Hepatocyte (in vitro differentiated cells): ENCODE data around the gene WNK2. TPM values are rescaled to one million over a fixed set of nuclear protein-coding genes. Genes with fewer than 3 reads are reported as not detected.
A peak's percentile ranks its signal among the peaks of the same experiment; 100 is the strongest.

ENCODE experiments used
- DNase-seq: peaks from one replicate; pipeline ENCODE4 v3.0.0-alpha.2; 2016; ENCODE audit warnings: low spot score
- H2AFZ ChIP-seq: fragments of 200-600 bp; sonication (generic); 2 replicates; pipeline ENCODE4 v1.6.0; 2016; ENCODE audit warnings: antibody characterized with exemption, mild to moderate bottlenecking
- H3K27ac ChIP-seq: fragments of 200-600 bp; sonication (generic); 2 replicates; pipeline ENCODE4 v1.5.1; 2016; ENCODE audit warnings: mild to moderate bottlenecking
- H3K27me3 ChIP-seq: fragments of 200-600 bp; sonication (generic); 2 replicates; pipeline ENCODE4 v1.6.1; 2016
- H3K36me3 ChIP-seq: fragments of 200-600 bp; sonication (generic); replicated peaks from 2 replicates; pipeline ENCODE4 v1.5.1; 2016; ENCODE audit warnings: low read depth; ENCODE audit not compliant: insufficient read depth
- H3K4me1 ChIP-seq: fragments of 200-600 bp; sonication (generic); 2 replicates; pipeline ENCODE4 v1.5.1; 2016; ENCODE audit warnings: mild to moderate bottlenecking, moderate library complexity; ENCODE audit not compliant: insufficient read depth
- H3K4me2 ChIP-seq: fragments of 200-600 bp; sonication (generic); 2 replicates; pipeline ENCODE4 v1.6.0; 2016
- H3K4me3 ChIP-seq: fragments of 200-600 bp; sonication (generic); 2 replicates; pipeline ENCODE4 v1.5.1; 2016; ENCODE audit warnings: mild to moderate bottlenecking
- H3K79me2 ChIP-seq: fragments of 200-600 bp; sonication (generic); 2 replicates; pipeline ENCODE4 v1.6.0; 2017; ENCODE audit warnings: mild to moderate bottlenecking
- H3K9me2 ChIP-seq: fragments of 200-600 bp; sonication (generic); replicated peaks from 2 replicates; pipeline ENCODE4 v1.6.0; 2017; ENCODE audit warnings: mild to moderate bottlenecking; ENCODE audit not compliant: insufficient read depth
- H3K9me3 ChIP-seq: fragments of 200-600 bp; sonication (generic); 2 replicates; pipeline ENCODE4 v1.5.1; 2016; ENCODE audit warnings: low read depth, mild to moderate bottlenecking
- H4K20me1 ChIP-seq: fragments of 200-600 bp; sonication (generic); 2 replicates; pipeline ENCODE4 v1.6.0; 2016; ENCODE audit warnings: mild to moderate bottlenecking; ENCODE audit not compliant: insufficient read depth, poor library complexity, severe bottlenecking
- EZH2 ChIP-seq: fragments of 200-600 bp; sonication (generic); IDR thresholded peaks from 2 replicates; pipeline ENCODE4 v1.6.1; 2016; ENCODE audit warnings: antibody characterized with exemption, mild to moderate bottlenecking, borderline replicate concordance
- EZH2phosphoT487 ChIP-seq: fragments of 200-600 bp; sonication (generic); IDR thresholded peaks from one replicate; pipeline ENCODE4 v1.6.1; 2018; ENCODE audit warnings: antibody characterized with exemption, mild to moderate bottlenecking, low read depth, moderate library complexity; ENCODE audit not compliant: unreplicated experiment, severe bottlenecking
- WGBS: methylation state at CpG from one replicate; pipeline ENCODE4 v1.1.6; 2016; ENCODE audit warnings: low lambda C conversion rate; ENCODE audit errors: missing lambda C conversion rate; 5-methylcytosine and 5-hydroxymethylcytosine counted together
- polyA plus RNA-seq: library from polyadenylated mRNA; unstranded; fragments of >200 nt; fragmentation: Nextera tagmentation; extraction: Ambion mirVana; gene quantifications from 2 replicates; pipeline ENCODE4 v1.2.1, GENCODE V29; 2016
- total RNA-seq: library from RNA; depleted of rRNA; stranded (reverse); fragments of >200 nt; gene quantifications from 2 replicates; pipeline ENCODE4 v1.2.3, GENCODE V29; 2014
- TF ChIP-seq, protein P1 (sequence below): fragments of 200-600 bp; sonication (generic); IDR thresholded peaks from 2 replicates; pipeline ENCODE4 v1.5.1; 2016; ENCODE audit warnings: antibody characterized with exemption, mild to moderate bottlenecking; ENCODE audit not compliant: poor library complexity

WNK2 gene
- total and polyA plus RNA-seq, 2 experiments from 2014 or later = 8.9 to 13.5 TPM

- H3K27ac ChIP-seq = no peak overlapping the region
- WGBS = 90% methylated on average over 13 of the region's 33 CpGs
- no peaks in the 10 kb centered on the region for H4K20me1 ChIP-seq
- H3K36me3 ChIP-seq = no peaks in the 10 kb centered on the region
- no peak overlapping the region for H3K4me3 ChIP-seq
- H3K9me2 ChIP-seq = no peaks in the 10 kb centered on the region
- H3K4me2 ChIP-seq = no peak overlapping the region
- H2AFZ ChIP-seq = no peak overlapping the region
- no peaks in the 10 kb centered on the region for H3K79me2 ChIP-seq
- no peak for TF ChIP-seq EZH2phosphoT487
- TF ChIP-seq, protein P1, sequence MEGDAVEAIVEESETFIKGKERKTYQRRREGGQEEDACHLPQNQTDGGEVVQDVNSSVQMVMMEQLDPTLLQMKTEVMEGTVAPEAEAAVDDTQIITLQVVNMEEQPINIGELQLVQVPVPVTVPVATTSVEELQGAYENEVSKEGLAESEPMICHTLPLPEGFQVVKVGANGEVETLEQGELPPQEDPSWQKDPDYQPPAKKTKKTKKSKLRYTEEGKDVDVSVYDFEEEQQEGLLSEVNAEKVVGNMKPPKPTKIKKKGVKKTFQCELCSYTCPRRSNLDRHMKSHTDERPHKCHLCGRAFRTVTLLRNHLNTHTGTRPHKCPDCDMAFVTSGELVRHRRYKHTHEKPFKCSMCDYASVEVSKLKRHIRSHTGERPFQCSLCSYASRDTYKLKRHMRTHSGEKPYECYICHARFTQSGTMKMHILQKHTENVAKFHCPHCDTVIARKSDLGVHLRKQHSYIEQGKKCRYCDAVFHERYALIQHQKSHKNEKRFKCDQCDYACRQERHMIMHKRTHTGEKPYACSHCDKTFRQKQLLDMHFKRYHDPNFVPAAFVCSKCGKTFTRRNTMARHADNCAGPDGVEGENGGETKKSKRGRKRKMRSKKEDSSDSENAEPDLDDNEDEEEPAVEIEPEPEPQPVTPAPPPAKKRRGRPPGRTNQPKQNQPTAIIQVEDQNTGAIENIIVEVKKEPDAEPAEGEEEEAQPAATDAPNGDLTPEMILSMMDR = no peak
- no peak for TF ChIP-seq EZH2
- peak; percentile 3 for DNase-seq
- no peaks in the 10 kb centered on the region for H3K9me3 ChIP-seq
- H3K27me3 ChIP-seq = no peaks in the 10 kb centered on the region
- H3K4me1 ChIP-seq = no peaks in the 10 kb centered on the region
These were observed 75.0 kb downstream of the WNK2 start for GRCh38 chr9:93258818-93259489.

- H3K4me2 ChIP-seq = no peak overlapping the region
- TF ChIP-seq, protein P1 = no peak
- TF ChIP-seq EZH2 = no peak
- TF ChIP-seq EZH2phosphoT487 = no peak
- no peaks in the 10 kb centered on the region for H3K27me3 ChIP-seq
- no peaks in the 10 kb centered on the region for H3K79me2 ChIP-seq
- no peak overlapping the region for H2AFZ ChIP-seq
- no peaks in the 10 kb centered on the region for H3K9me3 ChIP-seq
- H4K20me1 ChIP-seq = no peaks in the 10 kb centered on the region
- DNase-seq = no peak
- H3K9me2 ChIP-seq = no peaks in the 10 kb centered on the region
- no peaks in the 10 kb centered on the region for H3K36me3 ChIP-seq
- no peak overlapping the region for H3K27ac ChIP-seq
- WGBS = 95% methylated on average over 17 of the region's 20 CpGs
- no peaks in the 10 kb centered on the region for H3K4me1 ChIP-seq
- no peak overlapping the region for H3K4me3 ChIP-seq
These were observed 75.7 kb downstream of the WNK2 start for GRCh38 chr9:93259490-93260262.

DNA sequence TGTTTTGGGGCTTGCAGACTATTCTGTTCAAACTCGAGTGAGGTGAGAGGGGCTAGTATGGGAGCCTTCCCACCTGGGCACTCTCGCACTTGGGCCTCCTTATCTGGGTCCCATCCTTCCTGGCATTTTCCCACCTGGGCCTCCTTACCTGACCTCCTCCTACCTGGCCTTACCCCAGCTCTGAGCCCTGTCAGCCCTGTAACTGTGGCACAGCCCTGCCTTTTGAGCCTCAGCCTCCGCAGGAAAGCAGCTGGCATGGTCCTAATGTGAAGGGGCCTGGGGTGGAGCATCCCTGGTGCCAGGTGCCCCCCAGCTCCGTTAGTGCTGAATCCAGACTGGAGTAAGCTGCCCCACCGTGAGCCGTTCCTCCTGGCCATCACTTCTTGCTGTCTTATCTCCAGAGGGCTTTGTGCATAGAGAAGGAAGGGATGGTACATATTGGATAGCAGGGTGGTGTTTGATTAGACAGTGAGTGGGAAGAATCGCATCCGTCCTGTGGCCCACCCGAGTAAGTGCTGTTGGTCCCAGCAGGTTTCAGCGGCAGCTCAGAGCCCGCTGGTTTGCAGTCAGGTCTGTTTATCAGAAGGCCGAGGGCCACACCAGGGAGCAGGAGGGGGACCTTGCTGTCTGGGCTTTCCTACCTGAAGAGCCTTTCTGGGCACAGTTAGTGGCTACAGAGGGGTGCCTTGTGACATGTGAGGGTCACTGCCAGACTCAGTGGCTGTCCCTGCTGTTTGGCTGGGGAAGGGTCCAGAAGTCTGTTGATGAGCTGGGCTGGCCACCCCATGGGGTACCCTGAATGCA is 76.5 kb downstream of the WNK2 start:
- H3K27ac ChIP-seq = no peak overlapping the region
- H3K9me3 ChIP-seq = no peaks in the 10 kb centered on the region
- TF ChIP-seq, protein P1 = no peak
- no peak for TF ChIP-seq EZH2
- no peaks in the 10 kb centered on the region for H3K4me1 ChIP-seq
- no peak overlapping the region for H3K4me2 ChIP-seq
- H3K36me3 ChIP-seq = no peaks in the 10 kb centered on the region
- WGBS = 91% methylated on average over 12 of the region's 12 CpGs
- H2AFZ ChIP-seq = no peak overlapping the region
- H3K79me2 ChIP-seq = no peaks in the 10 kb centered on the region
- H4K20me1 ChIP-seq = no peaks in the 10 kb centered on the region
- no peaks in the 10 kb centered on the region for H3K9me2 ChIP-seq
- no peak for DNase-seq
- no peak overlapping the region for H3K4me3 ChIP-seq
- H3K27me3 ChIP-seq = no peaks in the 10 kb centered on the region
